WERI-Rb-1 (cell line): ENCODE measurements around the gene WDR13.

ENCODE experiments used
- DNase-seq: peaks from one replicate; pipeline ENCODE4 v3.0.0-alpha.2; 2020
- H3K27ac ChIP-seq: fragments of 250-450 bp; sonication (Bioruptor Pico); 2 replicates; pipeline ENCODE4 v1.5.1; 2020; ENCODE audit warnings: mild to moderate bottlenecking, moderate library complexity
- H3K27me3 ChIP-seq: fragments of 250-450 bp; sonication (Bioruptor Pico); 2 replicates; pipeline ENCODE4 v1.5.1; 2021; ENCODE audit warnings: mild to moderate bottlenecking, low read depth, moderate library complexity; ENCODE audit not compliant: insufficient read depth, severe bottlenecking
- H3K36me3 ChIP-seq: fragments of 250-450 bp; sonication (Bioruptor Pico); 2 replicates; pipeline ENCODE4 v1.5.1; 2020; ENCODE audit warnings: mild to moderate bottlenecking, moderate library complexity
- H3K4me3 ChIP-seq: 2 replicates; pipeline ENCODE4 v1.5.1; 2011; ENCODE audit warnings: low read depth, mild to moderate bottlenecking, control low read depth, low read length
- H3K9me3 ChIP-seq: fragments of 250-450 bp; sonication (Bioruptor Pico); 2 replicates; pipeline ENCODE4 v1.5.1; 2021; ENCODE audit warnings: mild to moderate bottlenecking, moderate library complexity; ENCODE audit not compliant: severe bottlenecking
- CTCF ChIP-seq: IDR thresholded peaks from 2 replicates; pipeline ENCODE4 v1.5.1; 2011; ENCODE audit warnings: low read depth, mild to moderate bottlenecking, control low read depth, inconsistent platforms, low read length

The WDR13 gene

DNA sequence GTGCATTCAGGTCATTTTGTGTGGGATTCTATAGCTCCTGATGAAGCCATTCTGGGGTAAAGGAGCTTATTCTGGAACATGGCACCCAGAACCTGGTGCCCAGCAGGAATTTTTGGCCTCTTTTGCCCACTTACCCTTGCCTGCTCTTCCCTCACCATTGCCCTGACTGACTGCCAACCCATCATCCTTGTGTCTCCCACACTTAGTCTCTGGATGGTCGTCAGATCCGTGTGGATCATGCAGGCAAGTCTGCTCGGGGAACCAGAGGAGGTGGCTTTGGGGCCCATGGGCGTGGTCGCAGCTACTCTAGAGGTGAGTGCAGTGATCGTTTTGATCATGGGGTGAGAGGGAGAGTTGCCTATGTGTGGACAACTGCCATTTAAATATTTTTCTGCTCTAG, 21.2 kb upstream of the WDR13 start:
- peaks cover 47% of the 10 kb centered on the region for H3K36me3 ChIP-seq
- DNase-seq, result no peak

DNA sequence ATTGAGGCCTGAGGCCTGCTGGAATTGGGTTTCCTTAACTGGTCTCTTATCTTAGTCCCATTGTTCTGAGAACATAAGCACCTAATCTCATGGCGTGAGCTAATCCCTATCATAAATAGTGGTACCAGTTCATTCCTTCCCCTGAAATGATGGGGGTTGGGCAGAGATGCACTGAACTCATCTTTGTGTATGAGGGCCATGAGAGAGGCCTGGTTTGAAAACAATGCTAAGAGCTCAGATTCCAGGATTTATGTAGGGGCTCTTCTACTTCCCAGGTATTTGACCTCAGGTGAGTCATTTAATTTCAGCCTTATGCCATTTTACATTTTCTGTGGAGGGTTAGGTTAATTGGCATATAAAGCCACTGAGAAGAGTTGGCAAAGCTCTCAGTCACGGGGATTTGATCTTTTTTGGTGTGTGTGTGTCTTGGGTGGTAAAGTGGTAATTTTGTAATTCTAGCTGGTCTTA, 18.6 kb upstream of the WDR13 start:
- H3K27ac ChIP-seq, result no peak overlapping the region
- no peak for TF ChIP-seq CTCF
- no peak overlapping the region for H3K4me3 ChIP-seq
- no peak for DNase-seq
- no peaks in the 10 kb centered on the region for H3K9me3 ChIP-seq
- H3K27me3 ChIP-seq, result peaks cover 19% of the 10 kb centered on the region
- H3K36me3 ChIP-seq, result peaks cover 47% of the 10 kb centered on the region

More for the DNA sequence above, 21.2 kb upstream of the WDR13 start:
- no peak overlapping the region for H3K4me3 ChIP-seq
- H3K9me3 ChIP-seq, result no peaks in the 10 kb centered on the region
- H3K27me3 ChIP-seq, result peaks cover 17% of the 10 kb centered on the region
- no peak overlapping the region for H3K27ac ChIP-seq
- no peak for TF ChIP-seq CTCF

GRCh38 chrX:48579259-48579658, 18.0 kb upstream of the WDR13 start:
- DNase-seq, result no peak
- Histone ChIP-seq H3K36me3 (peaks cover 47% of the 10 kb centered on the region), H3K27me3 (peaks cover 16% of the 10 kb centered on the region), H3K4me3 (no peak overlapping the region), H3K27ac (no peak overlapping the region), H3K9me3 (no peaks in the 10 kb centered on the region)
- TF ChIP-seq CTCF, result no peak

GRCh38 chrX:48580662-48581061, 16.6 kb upstream of the WDR13 start:
- no peak overlapping the region for H3K4me3 ChIP-seq
- no peak for TF ChIP-seq CTCF
- peaks cover 36% of the 10 kb centered on the region for H3K36me3 ChIP-seq
- H3K27ac ChIP-seq, result no peak overlapping the region
- H3K27me3 ChIP-seq, result peaks cover 9% of the 10 kb centered on the region
- H3K9me3 ChIP-seq, result no peaks in the 10 kb centered on the region
- DNase-seq, result no peak

- Histone ChIP-seq H3K27ac (no peak overlapping the region), H3K4me3 (no peak overlapping the region), H3K9me3 (no peaks in the 10 kb centered on the region), H3K27me3 (peaks cover 8% of the 10 kb centered on the region), H3K36me3 (no peaks in the 10 kb centered on the region)
- TF ChIP-seq CTCF, result no peak
- DNase-seq, result no peak
Measured at GRCh38 chrX:48584698-48585097, 12.6 kb upstream of the WDR13 start.

DNA sequence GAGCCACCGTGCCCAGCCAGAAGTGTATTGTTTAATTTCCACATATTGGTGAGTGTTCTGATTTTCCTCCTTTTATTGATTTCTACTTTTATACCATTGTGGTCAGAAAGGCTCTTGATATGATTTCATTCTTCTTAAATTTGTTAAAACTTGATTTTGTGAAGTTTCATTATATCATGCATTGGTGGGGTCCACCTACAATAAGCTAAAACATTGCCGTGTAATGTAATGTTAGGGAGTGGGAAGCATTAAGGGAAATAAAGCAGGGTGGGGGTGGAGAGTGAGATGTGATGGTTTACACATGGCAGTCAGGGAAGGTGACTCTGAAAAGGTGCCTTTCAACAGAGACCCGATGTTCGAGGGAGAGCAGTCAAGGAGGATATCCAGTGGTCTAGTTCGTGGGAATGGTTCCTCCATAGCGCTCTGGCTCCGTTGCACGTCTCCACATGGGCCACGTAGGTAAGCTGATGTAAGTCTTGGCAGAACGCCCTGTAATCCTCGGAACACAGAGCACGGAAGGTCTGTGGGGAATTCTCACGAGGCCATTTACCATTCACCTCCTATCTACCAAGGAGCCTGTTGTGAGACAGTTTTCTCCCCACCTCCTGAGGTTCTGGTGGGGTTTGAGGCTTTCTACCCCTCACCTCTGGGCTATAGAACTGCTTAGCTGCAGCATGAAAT, 7.7 kb upstream of the WDR13 start:
- no peak for TF ChIP-seq CTCF
- H3K36me3 ChIP-seq, result no peaks in the 10 kb centered on the region
- H3K27ac ChIP-seq, result no peak overlapping the region
- no peak overlapping the region for H3K4me3 ChIP-seq
- H3K27me3 ChIP-seq, result peaks cover 8% of the 10 kb centered on the region
- no peak for DNase-seq
- H3K9me3 ChIP-seq, result no peaks in the 10 kb centered on the region
